H1 (cell line): ENCODE data around the gene NEB.

ENCODE experiments used
- CEBPB ChIP-seq: IDR thresholded peaks from 2 replicates; pipeline ENCODE4 v1.6.1; 2012; ENCODE audit warnings: low read depth, low read length
- CREB1 ChIP-seq: IDR thresholded peaks from 2 replicates; pipeline ENCODE4 v1.6.1; 2012; ENCODE audit warnings: inconsistent platforms
- CTCF ChIP-seq, 3 experiments: IDR thresholded peaks; 1 replicate in 2 of 3; 2 replicates in 1 of 3; pipeline versions ENCODE4 v1.5.1 to v1.6.1; 2011; ENCODE audit warnings: low read length in 3 of 3, mild to moderate bottlenecking in 3 of 3, inconsistent platforms in 2 of 3, low read depth in 1 of 3, moderate library complexity in 1 of 3; ENCODE audit not compliant: insufficient read depth in 1 of 3; ENCODE audit errors: control extremely low read depth in 1 of 3
- JUN ChIP-seq: IDR thresholded peaks from 2 replicates; pipeline ENCODE4 v1.6.1; 2011; ENCODE audit warnings: low read depth, mild to moderate bottlenecking, improper control_type of control experiment, low read length
- POLR2AphosphoS5 ChIP-seq: IDR thresholded peaks from 2 replicates; pipeline ENCODE4 v1.6.1; 2011; ENCODE audit warnings: low read depth, low read length
- USF2 ChIP-seq: IDR thresholded peaks from 2 replicates; pipeline ENCODE4 v1.6.1; 2011; ENCODE audit warnings: low read length, improper control_type of control experiment

GRCh38 chr2:151465771-151466170 lies 268.5 kb downstream of the NEB start:
- no peak for TF ChIP-seq CTCF (IDR thresholded peaks at IDR 0.05; ENCODE audit: control extremely low read depth in 1 of 3, insufficient read depth in 1 of 3, low read depth in 1 of 3, low read length in 3 of 3)
- no peak for TF ChIP-seq CEBPB
- TF ChIP-seq POLR2AphosphoS5 = no peak
- TF ChIP-seq USF2 = no peak
- no peak for TF ChIP-seq JUN
- TF ChIP-seq CREB1 = no peak
